EH (cell line): ENCODE data around the gene CNIH2.
"Not testable (repeated sequence)": the region's sequence is repeated elsewhere in the genome, so short reads cannot be mapped to it uniquely, and the experiment has no call there.

Experiments used
- DNase-seq: peaks from one replicate; pipeline ENCODE4 v3.0.0-alpha.2; 2015; ENCODE audit warnings: low read depth

CNIH2 gene

DNA sequence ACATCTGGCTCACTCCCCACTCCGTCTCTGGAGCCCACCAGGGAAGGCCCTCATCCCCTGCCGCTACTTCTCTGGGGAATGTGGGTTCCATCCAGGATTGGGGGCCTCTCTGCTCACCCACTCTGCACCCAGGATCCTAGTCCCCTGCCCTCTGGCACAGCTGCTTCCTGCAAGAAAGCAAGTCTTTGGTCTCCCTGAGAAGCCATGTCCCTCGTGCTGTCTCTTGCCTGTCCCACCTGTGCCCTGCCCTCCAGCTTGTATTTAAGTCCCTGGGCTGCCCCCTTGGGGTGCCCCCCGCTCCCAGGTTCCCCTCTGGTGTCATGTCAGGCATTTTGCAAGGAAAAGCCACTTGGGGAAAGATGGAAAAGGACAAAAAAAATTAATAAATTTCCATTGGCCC, 911 bp upstream of the CNIH2 start:
- not testable (repeated sequence) for DNase-seq

DNA sequence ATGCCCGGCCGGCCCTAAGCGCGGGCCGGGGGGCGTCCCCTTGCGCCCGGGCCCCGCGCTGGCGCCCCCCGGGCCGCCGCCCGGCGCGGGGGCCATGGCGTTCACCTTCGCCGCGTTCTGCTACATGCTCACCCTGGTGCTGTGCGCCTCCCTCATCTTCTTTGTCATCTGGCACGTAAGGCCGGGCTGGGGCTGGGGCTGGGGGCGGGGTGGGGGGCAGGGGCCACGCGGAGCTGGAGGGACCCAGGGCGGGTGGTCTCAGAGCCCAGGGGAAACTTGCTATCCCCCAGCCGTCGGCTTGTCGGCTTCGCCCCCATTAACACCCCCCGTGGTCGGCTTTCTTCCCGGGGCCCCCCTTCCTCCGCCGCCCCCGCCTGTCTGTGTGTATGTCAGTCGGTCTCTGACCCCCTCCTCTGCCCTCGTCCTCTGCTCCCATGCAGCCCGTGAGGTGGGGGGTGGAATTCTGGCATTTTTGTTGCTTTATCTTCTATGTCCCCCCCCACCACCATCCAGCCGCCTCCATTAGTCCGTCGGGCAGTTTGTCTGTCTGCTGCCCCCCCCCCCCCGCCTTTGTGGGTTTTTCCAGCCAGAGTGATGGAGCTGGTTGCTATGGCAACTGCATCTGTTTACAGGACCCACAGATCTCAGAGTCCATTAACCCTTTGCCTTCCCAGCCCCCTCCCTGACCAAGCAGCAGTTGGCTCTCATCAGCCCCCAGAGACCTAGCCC, 552 bp downstream of the CNIH2 start:
- DNase-seq = peak; percentile 24

DNA sequence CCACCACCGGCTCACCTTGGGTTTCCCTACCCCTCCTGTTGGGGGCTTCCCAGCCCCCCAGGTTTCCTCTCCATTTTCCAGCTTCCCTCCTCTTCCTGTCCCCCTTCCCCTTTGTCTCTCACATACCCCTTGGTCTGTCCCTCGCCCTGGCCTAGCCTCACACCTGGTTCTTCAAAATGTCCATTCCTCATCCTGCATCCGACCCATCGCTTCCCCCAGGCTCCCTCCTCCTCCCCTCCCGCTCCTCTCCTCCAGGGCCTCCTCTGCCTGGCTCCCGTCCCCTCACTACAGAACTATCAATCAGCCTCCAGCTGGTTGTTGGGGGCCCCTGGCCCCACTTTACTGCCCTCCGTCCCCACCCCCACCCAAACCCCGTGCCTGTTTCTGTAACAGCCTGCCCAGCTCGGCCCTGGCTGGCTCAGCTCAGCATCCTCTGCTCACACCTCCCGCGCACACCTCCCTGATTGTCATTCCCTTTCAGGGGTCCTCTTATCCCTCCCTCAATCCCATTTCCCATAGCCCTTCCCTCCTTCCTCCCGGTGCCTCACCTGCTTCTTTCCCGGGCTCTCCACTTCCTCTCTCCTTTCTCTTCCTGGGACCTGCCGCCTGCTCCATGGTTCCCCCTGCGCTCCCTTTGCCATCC, 1.2 kb downstream of the CNIH2 start:
- no peak for DNase-seq

DNA sequence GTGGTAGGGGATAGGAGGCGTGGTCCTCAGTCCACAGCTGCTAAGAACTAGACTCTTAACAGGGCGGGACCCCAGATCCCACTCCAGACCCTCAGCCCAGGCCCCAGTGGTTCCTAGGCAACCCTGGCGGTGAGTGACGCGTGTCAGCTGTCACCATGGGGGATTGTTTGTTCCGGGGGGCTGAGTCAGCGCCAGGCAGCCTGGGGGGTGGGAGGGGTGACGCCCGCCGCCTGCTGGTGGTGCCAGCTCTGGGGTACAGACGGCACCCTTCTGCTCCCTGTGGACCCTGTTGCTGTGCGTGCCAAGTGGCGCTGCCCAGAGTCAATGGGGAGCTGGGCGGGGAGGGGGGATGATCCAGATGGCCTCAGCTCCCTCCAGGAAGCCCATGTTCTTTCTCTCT, 2.5 kb downstream of the CNIH2 start:
- no peak for DNase-seq

DNA sequence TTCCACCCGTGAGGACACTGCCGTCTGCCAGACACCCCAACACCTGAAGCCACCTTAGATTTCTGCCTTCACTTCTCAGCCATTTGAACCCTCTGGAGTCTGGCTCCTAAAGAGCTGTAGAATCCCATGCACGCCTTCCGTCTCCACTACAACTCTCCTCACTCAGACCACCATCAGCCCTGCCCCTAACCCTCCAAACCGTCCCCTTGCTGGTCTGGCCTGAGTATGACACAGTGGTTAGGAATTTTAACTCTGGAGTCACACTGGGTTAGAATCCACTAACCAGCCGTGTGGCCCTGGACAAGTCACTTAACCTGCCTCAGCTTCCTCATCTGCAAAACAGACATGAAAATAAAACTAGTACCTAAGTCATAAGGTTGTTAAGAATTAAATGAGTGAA, 3.0 kb downstream of the CNIH2 start:
- peak; percentile 38 for DNase-seq

DNA sequence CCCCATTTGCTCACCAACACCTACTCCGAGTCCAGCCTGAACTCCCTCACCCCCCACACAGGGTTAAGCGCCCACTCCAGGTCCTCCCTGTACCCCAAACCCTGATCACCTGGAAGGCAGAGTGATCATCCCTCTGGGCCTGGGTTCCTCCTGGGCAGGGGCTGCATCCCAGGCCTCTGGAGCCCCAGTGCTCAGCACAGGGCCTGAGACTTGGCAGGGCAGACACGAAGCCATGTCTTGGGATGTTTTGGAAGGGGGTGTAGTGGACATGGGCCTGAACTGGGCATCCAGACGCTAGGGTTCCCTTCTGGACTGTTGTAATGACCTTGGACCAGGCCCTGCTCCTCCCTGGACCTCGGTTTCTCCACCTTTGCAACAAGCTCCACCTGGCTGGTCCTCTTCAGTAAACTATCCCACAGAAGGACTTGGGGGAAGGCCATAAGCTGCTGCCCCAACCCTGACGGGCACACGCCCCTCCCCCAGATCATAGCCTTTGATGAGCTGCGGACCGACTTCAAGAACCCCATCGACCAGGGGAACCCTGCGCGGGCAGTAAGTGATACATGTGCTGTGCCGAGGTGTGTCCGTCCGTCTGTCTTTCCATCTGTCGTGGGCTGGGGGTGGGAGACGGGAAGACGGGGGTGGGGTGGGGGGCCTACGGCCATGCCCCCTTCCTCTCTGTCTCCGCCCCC, 3.9 kb downstream of the CNIH2 start:
- no peak for DNase-seq

DNA sequence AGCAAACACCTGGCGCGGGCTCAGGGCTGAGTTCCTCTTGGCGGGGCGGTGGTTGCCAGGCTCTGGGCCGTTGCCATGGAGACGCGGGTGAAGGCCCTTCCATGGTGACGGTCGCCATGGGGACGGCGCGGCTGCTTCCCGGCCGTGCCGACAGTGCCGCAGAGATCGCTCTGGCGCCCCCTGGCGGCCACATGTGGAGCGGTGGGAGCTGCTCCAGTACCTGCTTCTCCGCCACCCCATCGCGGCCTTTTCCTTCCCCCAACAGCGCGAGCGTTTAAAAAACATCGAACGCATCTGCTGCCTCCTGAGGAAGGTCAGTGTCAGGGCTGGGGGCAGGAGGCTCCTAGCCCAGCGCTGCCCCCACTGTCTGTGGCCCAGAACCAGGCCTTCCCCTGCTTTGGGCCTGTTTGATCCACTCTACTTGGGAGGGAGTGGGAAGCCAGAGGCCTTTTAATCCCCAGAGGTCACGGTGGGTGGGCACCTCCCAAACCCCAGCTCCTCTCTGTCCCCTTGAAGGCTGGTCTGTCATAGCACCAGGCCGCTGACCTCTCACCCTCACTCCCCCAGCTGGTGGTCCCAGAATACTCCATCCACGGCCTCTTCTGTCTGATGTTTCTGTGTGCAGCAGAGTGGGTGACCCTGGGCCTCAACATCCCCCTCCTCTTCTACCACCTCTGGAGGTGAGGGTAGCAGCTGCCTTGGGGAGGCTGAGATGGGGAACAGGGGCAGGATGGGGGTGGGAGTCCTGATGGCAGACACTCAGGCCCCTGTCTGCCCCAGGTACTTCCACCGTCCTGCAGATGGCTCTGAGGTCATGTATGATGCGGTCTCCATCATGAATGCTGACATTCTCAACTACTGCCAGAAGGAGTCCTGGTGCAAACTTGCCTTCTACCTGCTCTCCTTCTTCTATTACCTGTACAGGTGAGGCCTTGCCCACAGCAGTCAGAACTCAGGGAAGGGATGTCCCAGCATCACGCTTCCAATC, 4.8 kb downstream of the CNIH2 start:
- peak; percentile 95 for DNase-seq

DNA sequence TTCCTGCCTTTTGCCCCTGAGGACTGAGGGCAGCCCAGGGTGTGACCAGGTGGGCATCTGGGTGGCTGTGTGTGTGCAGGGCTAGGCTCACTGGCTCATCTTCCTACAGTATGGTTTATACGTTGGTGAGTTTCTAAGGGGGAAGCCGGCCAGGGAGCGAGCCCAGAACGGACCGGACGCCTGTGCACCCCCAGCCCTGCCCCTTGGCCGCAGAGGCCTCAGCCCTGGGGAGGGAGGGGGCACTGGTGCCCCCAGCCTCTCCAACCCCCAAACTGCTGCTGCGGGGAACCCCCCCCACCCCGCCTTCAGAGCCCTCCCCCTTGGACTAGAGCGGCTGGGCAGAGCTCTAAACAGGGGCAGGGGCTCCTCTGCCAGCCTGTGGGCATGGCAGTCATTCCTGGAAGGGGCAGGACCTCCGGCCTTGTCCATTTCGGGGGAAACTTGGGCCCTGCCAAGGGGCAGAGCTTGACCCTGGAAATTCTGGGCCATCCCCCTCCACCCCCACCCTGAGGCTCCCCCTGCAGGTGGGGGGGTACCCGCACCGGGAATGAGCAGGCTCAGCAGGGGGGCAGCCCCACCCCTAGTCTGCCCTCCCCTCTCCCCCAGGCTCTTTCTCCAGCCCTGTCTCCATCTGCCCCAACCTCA, 5.6 kb downstream of the CNIH2 start:
- no peak for DNase-seq

DNA sequence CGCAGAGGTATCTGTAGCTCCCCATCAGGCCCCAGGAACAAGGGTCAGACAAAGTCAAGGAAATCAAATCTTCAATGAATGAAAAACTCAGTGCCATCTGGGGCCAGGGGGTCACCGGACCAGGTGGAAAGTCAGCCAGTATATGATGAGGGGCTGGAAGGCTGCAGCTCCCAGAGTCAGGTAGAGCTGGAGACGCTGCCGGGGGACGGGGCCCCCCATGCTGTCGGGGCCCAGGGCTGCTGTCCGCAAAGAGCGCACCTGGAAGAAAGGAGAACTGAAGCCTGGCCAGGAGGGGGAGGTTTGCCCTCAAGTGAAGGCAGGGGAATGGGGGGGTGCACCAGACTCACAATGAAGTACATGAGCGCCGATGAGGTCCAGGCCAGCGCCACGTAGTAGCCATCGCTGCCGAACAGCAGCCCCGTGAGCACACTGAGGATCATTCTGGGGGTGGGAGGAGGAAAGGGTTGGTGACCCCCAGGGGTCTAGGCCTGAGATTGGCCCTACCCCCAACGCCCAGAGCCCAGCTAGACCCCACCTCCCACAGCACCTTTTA, 6.6 kb downstream of the CNIH2 start:
- DNase-seq = no peak

DNA sequence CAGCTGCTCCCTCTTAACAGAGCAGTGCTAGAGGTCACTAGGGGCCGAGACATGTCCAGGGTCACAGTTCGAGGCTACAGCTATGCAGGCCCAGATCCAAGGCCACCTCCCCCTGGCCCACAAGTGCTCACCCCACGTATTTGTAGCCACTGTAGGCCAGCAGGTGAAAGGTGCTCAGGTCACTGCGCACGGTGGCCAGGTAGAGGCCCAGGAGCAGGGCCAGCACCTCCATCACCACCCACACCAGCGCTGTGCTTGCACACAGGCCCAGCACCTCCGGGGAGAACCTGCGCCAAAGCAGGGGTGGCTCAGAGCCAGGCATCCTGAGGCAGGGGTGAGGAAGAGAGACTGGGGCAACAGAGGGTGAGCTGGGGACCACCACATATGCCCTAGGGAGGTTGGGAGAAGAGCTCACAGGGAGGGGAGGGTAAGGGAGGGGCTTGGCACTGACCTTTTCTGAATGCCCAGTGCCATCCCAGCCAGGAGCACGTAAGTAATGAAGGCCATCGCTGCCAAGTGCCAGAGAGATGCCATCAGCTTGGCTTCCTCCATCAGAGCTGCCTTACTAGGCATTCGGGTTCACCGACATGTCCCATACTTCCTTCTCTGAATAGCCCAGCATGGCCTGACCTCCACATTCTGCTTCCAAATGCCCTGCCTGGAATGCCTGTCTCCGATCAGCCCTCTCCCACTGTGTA, 7.4 kb downstream of the CNIH2 start:
- DNase-seq = no peak

DNA sequence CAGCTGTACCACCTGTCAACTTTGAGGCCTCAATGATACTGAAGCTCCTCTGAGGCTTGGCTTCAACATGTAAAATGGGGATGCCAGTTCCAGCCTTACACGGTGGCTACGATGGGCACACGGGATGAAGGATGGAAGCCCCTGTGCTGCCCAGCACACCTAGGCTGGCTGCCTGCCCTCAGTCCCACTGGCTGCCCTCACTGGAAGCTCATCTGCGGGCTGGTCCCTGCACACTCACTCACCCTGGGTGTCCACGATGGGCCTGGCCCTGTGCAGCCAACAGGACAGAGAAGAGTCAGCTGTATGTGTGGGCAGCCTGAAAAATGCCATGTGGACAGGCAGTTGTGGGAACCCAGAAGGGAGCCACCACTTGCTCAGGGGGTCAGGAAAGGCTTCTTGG, 8.7 kb downstream of the CNIH2 start:
- DNase-seq = no peak

DNA sequence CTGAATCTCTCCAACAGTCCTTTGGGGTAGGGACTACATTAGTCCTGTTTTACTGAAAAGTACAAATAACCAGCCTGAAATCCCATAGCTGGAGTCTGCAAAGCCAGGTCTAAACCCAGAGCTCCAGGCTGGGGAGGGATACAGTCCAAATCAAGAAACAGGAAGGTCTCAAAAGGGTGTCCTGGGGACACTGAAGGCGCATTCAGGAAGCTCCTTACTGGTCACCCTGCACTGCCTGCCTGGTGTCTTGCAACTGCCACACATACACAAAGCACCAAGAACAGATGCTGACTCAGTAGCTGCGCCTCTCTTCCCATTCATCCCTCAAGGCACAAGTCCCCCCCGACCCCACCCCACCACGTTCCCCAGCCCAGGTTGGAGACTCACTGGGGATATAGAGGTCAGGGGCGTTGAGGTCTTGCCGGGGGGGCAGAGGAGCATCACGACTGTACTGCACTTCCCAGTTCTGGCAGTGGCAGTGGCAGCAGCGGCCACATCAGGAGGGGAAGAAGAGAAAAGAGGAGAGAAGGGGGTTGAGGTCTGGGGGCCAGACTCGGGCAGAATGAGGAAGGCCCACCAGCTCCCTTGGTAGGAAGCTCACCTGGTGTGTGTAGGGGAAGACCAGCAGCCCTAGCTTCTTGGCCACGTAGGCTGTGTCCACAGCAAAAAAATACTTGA, 9.4 kb downstream of the CNIH2 start:
- no peak for DNase-seq

DNA sequence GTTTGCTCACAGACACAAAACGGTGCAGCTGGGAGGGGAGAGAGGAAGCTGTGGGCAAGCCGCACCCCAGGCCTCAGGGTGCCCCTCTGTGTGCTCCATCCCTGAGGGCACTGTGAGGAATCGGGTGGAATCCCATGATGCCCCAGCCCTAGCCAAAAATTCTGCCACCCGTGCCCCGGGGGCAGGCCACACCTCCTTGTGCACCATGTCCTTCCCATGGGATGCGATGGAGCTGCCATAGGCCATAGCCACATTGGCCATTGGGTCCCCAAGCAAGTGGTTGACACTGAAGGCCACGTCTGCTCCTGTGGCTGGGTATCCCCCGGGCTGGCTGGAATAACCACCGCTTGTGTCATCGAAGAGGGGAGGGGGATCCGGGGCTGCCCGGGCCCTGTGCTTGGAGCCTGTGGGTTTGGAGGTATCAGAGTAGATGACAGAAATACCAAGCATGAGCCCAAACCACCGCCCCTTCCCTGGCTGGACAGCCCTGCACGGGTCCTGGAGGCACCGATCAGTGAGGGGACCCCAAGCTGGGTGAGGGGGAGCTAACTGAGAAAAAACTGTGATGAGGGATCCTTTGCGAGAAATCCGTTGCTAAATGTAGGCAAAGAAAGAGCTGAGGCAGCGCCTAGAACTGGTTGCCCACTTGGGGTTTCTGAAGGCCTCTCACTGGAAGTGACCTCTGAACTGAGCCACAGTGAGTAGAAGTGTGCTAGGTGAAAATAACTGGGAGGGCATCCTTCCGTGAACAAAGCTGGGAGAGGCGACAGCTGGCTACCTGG, 10.1 kb downstream of the CNIH2 start:
- DNase-seq = peak; percentile 27

DNA sequence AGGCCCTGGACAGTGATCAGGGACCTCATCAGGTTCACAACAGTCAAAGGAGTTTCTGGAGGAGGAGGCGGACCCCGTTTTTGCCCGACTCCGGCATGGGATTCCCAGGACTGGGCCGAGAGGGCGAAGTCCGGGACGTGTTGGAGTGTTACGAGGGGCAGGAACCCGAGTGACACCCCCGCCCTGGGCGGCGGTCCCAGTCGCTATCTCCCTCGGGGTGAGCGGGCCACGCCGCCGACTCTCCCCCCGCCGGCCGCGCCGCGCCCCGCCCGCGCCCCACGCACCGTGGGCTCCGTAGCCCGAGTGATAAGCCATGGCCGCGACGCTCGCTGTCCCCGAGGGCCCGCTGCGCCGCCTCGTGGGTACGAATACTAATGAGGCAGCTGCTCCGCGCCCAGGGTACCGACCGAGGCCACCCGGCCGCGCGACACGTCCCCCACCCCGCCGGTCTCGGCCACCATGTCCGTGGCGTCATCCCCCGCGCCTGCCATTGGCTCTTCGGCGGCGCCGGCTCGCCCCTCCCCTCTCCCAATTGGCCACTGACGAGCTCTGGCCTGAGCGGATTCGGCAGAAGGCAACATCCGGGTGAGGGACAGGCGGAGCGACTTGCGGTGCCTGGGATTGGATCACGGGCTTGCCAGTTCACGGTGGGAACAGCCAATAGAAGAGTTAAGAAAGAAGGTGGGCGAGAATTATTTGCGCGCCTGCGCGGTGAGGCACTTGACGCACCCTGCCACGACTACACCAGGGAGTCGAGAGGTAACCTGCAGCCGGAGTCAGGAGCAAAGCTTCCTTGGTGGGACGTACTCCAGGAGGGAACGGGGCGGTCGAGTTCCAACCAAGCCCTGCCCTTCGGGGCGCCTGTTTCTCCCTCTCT, 10.9 kb downstream of the CNIH2 start, which contains the start of gene YIF1A:
TSS of gene YIF1A (minus strand) at position 473 of the 877 bp plus-strand sequence. CDS start at position 315, 158 bp downstream.
- peak; percentile 100 for DNase-seq

DNA sequence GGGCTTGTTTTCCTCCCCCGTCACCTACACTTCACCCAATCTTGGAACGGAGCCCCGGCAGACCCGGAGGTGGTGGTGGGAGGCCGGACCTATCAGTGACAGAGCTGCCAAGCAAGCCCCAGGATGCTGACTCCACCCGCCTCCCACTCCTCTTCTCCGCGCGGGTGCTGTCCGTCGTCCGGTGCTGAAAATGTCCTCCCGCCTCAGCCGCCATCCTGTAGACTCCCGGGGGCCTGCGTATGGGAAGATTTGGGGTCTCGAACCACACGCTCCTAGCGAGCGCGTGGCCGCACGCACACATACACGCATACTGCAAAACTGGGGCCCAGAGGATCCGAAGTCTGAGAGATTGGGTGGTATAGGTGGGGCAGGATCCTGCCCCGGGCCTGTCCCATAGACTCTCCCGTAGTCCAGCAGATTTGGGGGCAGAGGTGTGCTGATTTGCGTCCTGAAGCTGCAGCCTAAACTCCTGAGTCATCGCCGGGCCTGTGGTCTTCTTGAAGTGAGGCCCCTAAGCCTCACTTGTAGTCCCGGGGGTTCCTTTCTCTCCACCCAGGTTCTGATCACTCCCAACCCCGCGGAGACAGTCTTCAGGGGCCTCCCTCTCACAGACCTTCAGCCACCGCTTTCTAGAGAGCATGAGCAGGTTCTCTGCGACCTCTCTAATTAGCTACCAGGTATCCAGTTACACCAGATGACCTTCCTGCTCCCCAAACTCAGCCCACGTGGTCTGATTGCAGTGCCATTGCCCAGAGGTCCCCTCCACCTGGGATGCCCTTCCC, 11.8 kb downstream of the CNIH2 start:
- no peak for DNase-seq

DNA sequence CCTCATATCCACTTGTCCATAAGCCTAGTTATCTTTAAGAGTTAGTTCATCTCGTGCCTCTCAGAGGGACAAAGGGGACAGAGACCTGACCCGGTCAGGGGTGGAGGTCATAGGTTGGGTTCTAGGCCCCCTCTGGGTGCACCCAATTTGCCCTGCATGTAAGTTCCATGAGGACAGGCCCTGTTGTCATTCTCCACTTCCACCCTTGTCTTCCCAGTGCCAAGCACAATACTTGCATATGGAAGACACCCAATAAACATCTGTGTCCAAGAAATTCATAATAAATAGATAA, 12.3 kb downstream of the CNIH2 start:
- no peak for DNase-seq

DNA sequence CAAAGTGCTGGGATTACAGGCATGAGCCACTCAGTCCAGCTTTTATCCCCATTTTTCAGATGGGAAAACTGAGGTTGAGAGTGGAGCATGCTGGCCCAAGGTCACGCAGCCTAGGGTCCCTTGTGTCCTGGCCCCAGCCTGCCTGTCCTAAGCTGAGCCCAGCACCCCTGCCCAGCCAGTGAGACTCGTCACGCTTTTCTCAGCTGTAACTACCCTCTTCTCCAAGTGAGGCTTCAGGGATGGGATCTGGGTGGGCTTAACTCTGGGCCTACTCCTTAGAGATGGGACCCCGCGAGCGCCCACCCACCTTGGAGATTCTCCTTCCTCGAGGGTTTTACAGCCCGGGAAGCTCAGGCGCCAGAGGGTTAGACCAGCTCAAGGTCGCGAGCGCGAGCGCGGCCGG, 13.3 kb downstream of the CNIH2 start:
- DNase-seq = no peak
